ENCODE data around the gene FATE1.
A peak's percentile ranks its signal among the peaks of the same experiment; 100 is the strongest.

FATE1 gene, protein sequence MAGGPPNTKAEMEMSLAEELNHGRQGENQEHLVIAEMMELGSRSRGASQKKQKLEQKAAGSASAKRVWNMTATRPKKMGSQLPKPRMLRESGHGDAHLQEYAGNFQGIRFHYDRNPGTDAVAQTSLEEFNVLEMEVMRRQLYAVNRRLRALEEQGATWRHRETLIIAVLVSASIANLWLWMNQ

GRCh38 chrX:151715752-151716151, at the start of gene FATE1:
Gene FATE1 (plus strand): TSS chrX:151716035. CDS start chrX:151716120, 85 bp downstream.
- DNase-seq (ENCODE audit: low read depth): no peak
- TF ChIP-seq CTCF (IDR thresholded peaks at IDR 0.05; ENCODE audit: control insufficient read depth, insufficient read depth, low read depth, low read length, missing control alignments): no peak
- no peak within 1 kb of the TSS for H3K4me3 ChIP-seq (ENCODE audit: control insufficient read depth, low read depth, low read length)

DNA sequence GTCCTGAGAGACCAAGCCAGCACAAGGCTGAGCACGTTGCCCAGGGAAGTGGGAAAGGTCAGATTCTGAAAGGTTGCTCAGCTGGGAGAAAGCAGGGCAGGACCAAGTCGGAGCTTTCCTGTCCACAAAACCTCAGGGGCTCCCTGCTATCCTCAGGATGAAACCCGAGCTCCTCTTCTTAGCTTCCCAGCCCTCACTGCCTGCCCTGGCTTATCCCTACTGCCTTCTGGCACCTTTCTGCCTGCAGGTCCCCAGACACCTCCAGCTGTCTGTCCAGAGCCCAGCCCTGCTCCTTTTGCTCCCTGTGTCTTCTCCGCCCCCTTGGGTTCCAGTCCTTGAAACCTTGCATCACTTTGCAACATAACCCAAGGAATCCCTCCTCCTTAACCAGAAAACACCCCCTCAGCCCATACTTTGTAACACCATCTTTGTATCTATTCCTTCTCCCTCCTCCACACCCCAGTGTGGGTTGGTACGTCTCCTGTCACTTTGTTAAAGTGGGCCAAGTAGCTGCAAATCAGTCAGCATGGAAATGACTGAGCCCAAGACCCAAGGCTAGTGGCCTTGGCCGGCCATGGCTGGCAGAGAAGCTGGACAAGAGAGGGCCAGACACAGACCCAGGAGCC, 40.6 kb upstream of the FATE1 start:
- TF ChIP-seq CTCF (IDR thresholded peaks at IDR 0.05; ENCODE audit: control insufficient read depth, insufficient read depth, low read depth, low read length, missing control alignments): no peak
- H3K4me3 ChIP-seq (ENCODE audit: control insufficient read depth, low read depth, low read length): no peak overlapping the region
- DNase-seq (ENCODE audit: low read depth): no peak

DNA sequence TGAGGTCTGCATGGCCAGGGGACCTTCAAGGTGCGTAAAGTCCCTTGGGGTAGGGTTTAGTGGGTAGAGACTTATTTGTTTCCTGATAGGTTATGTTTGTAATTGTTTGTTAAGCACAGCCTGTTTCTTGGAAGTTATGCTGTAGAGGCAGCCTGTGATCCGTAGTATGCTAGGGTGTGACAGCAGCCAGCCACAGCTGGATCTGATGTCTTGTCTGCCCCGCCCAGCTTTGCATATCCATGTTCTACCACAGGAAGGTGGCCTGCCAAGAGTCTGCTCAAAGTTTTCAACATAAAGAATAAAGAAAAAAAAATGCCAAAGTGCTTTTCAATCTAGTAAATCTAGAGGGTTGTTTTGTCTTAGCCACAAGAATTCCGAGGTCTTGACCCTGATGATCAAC, 39.6 kb upstream of the FATE1 start:
- no peak overlapping the region for H3K4me3 ChIP-seq (ENCODE audit: control insufficient read depth, low read depth, low read length)
- DNase-seq (ENCODE audit: low read depth): no peak
- no peak for TF ChIP-seq CTCF (IDR thresholded peaks at IDR 0.05; ENCODE audit: control insufficient read depth, insufficient read depth, low read depth, low read length, missing control alignments)

GRCh38 chrX:151679798-151680402, 35.9 kb upstream of the FATE1 start:
- H3K4me3 ChIP-seq (ENCODE audit: control insufficient read depth, low read depth, low read length): no peak overlapping the region
- no peak for TF ChIP-seq CTCF (IDR thresholded peaks at IDR 0.05; ENCODE audit: control insufficient read depth, insufficient read depth, low read depth, low read length, missing control alignments)
- DNase-seq (ENCODE audit: low read depth): no peak

DNA sequence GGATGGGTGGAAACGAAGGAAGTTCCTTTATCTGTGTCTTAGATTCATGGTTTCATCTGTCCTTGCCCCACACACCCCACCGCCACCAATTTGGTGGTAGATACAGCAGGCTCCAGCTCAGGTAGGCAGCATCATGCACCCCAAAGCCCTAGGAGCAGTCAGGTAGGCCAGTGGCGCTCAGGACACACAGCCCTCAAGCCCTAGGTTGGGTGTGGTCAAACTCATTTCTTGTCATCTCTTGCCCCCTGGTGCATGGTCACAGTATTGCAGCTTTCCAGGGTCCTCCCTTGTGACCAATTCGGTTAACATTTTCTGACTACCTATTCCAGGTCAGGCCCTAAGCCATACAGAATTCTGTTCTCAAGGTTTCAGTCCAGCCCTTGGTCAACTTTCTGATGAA, 35.0 kb upstream of the FATE1 start:
- no peak for DNase-seq (ENCODE audit: low read depth)
- H3K4me3 ChIP-seq (ENCODE audit: control insufficient read depth, low read depth, low read length): no peak overlapping the region
- TF ChIP-seq CTCF (IDR thresholded peaks at IDR 0.05; ENCODE audit: control insufficient read depth, insufficient read depth, low read depth, low read length, missing control alignments): peak; percentile 45

DNA sequence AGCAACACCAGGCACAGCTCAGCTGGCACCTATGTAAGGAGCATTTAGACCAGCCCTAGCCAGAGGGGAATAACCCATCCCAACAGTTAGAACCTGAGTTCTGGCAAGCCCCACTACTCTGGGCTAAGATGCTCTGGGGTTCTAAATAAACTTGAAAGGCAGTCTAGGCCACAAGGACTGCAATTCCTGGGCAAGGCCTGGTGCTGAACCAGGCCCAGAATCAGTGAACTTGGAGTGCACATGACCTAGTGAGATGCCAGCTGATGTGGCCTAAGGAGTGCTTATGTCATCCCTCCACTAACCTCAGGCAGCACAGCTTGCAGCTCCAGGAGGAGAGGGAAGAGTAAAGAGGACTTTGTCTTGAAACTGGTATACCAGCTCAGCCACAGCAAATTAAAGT, 28.2 kb upstream of the FATE1 start:
- DNase-seq (ENCODE audit: low read depth): no peak
- no peak for TF ChIP-seq CTCF (IDR thresholded peaks at IDR 0.05; ENCODE audit: control insufficient read depth, insufficient read depth, low read depth, low read length, missing control alignments)
- no peak overlapping the region for H3K4me3 ChIP-seq (ENCODE audit: control insufficient read depth, low read depth, low read length)
